Germinal center (tissue), 1 donor: ENCODE results near the gene LRP2.

Experiments
- DNase-seq: peaks from one replicate; pipeline ENCODE4 v3.0.0; 2012; ENCODE audit warnings: mixed read lengths, low spot score

Gene LRP2

DNA sequence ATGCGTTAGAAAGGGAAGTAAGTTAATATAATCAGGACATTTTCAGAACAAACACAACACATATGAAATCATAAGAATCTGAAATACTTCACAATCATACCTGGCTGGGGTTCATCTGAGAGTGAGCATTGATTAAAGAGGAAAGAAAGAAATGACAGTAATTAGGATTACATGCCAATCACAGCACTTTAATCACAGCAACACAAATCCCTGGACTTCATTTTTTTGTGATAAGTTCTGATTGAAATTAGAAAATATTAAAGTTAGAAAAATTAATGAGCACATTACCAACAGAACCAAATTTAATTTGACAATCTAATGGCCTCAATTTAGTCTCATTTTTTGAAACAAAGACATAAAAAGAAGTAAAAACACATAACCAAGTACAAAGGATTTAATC lies 121.9 kb downstream of the LRP2 start:
- no peak for DNase-seq

DNA sequence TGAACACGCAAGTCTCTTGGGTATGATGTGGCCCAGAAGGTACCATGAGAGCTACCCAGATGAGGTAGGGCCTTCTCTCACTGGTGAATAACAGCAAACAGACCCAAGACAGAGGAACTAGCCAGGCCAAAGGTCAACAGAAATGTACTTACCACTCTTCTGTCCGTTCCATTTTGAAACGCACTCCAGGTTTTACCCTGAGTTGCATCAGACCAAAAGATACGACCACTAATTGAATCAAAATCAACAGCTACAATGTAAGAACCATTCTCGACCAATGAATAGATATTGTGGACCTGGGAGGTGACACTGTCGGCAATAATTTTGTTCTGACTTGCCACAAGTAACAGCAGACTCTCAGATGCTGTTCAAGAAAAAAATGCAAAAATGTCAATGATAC lies 124.4 kb downstream of the LRP2 start:
- no peak for DNase-seq

DNA sequence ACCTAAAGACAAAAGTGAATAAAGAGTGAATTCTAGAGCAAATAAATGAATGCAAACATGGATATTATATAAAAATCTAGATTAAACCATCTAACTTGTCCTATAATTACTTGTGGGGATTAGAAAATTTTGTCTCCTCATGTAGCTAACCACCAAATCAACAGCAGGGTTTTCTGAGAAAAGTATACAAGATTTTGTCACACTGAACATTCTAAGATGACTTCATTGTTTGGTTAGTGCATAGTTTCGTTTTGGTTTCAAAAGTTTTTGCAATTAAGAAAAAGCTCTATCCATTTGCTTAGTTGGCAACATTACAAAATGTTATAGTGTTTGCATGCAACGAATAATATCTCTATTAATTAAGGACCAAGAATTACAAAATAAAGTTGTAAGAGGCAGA lies 125.0 kb downstream of the LRP2 start:
- no peak for DNase-seq

DNA sequence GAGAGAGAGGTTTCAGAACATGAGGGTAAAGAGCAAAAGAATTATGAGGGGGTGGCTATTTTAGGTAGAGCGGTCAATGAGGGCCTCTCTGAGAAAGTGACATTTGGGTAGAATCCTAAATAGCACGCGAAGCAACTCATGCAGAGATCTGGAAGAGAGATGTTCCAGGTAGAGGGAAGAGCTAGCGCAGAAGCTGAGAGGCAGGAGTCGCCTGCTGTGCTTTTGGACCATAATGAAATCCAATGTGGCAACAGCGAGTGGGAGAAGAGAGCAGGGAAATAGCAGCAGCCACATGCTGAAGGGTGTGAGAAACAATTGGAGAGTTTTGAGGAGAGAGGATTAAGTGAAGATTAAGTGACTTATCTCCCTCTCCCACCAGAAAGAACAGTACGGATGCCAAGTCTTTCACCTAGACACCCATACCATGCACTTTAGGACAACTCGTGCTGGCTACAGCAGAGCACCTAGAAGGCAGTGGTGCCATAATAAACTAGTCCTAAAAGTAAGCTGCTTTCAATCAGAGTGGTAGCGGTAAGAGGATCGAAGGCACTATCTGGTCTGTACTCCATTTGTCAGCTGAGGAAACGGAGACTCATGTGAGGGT lies 129.7 kb downstream of the LRP2 start:
- DNase-seq: no peak

DNA sequence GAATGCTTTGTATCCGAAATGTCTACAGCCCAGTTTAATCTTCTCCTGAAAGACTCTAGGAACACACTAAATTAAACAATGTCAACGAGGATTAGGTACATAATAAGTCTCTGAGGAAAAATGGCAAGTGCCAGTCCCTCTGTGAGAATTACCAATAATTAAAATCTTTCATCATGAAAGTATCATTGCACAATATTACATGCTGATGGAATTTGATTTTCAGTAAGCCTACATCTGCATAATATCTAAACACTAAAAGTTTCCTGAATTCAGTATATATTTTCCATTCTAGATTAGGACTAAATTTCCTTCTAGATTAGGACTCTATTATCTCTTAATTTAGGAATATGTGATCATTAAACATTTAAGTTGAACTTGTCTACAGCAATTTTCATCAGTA lies 132.1 kb downstream of the LRP2 start:
- no peak for DNase-seq

DNA sequence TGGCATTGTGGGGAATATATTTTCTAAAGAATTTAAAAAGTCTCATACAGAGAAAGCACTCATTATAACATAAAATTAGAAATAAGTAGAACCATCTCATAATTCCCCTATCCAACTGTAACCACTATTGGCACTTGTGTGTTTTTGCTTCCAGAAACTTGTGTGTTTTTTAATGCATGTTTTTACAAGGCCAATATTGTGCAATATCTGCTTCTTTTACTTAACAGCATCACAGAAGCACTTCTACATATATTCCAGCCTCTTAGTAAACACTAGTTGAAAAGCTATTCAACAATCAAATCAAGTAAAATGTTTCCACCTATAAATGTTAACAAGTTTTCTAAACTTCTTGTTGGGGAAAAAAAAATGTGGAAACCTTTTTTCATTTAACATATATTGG lies 132.7 kb downstream of the LRP2 start:
- DNase-seq: no peak

DNA sequence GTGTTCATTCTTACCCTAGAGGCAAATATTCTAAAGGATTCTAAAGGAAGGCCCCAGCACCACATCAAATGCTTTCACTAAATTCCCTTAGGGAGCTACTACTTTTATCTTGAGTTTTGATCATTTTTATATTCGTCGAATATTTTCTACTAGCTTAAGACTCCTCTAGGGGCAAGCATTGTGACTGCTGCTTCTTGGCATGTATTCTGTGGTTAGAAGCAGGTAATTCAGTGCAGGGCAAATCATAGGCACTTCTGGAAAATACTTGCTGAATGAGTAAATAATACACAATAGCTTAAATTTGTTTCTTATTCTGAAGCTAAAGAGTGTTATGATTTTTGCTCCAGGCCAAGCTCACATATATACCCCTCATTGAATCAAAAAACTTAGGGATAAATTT lies 136.4 kb downstream of the LRP2 start:
- DNase-seq: no peak

DNA sequence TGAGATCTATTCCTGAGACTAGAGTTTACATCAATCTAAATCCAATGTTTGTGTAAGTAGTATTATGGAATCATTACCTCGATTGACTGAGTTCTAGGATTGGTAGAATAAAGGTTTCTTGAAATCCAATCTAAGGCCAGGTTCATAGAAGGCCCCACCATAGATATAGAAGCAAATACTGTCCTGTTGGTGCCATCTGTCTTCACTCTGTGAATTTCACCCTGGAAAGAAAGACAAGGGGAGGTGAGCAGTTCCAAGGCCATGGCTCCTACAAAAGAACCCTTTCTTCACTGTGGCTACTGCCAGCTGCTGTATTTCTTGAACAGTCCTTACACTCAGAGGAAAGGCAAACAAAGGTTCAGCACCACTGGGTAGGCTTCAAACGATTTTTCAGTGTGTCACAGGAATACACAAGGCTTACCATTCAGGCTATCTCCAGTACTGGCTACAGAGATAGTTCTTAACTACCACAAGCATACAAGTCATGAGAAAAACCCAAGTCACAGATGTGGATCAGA lies 137.0 kb downstream of the LRP2 start:
- no peak for DNase-seq

DNA sequence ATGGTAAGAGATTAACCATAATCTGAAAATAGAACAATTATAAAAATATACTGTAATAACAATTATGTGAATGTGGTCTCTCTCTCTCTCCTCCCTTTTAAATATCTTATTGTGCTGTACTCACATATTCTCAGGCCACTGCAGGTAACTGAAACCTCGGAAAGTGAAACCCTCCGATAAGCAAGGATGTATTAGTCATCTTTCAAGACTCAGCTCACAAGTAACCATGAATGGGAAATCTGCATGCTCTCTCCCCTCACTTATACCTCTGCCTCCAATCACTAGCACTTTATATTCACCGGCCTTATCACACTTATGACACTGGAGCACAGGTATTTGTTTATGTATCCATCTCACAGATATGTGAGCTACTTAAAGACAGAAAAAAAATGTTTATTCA lies 139.7 kb downstream of the LRP2 start:
- no peak for DNase-seq

DNA sequence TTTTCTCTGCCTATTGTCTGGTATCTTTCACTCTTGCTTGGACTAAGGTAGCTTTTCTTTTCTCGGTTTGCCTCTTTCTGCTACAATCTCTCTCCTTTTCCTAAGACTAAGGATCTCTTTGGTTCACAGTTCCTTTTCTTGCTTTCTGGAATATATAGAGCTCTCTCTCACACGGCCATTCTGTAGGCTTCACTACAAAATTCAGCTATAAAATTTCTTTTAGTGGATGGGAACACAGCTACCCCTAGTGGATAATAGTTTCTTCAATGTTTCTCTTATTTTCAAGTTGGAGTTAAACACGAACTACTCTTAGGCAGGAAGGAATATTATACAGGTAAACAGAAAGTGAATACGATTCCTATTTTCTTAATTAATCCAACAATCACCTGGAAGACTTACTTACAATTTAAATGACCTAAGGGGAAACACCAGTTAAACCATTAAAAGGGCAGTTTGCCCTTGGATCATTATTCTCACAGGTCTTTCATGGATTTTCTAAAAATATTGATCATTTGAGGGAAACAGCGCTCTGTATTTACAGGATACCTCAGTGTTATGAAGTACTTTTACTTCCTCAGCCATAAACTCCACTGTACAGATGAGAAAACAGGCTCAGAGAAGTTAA lies 140.5 kb downstream of the LRP2 start:
- DNase-seq: peak; percentile 3

DNA sequence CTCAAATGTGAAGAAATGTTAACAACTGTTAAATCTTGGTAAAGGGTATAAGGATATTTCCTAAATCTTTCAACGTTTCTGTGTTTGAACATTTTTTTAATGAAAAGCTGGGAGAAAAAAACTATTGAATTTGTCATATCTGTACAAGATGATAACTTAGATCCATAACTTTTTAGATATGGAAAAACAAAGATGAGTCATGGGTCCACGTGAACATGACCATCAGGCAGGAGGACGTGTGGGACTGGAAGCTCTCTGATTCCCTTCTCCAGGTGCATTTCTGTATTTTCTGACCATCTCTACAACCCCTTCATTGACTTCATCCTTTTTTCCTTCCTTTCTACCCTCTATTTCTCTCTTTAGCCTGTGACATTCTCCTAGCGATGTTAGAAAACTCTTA lies 151.4 kb downstream of the LRP2 start:
- no peak for DNase-seq

DNA sequence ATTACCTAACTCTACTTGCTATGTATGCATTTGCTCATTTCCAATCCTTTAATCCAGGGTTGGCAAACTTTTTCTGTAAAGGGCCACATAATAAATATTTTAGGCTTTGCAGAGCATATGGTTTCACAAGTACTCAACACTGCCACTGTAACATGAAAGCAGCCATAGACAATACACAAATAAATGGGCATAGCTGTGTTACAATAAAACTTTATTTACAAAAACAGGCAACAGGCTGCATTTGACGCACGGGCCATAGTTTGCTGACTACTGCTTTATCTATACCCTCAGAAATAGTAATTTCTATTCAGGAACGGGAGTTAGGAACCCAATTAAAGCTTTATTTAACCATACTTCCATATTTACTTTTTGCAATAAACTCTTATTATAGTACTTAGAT lies 154.3 kb downstream of the LRP2 start:
- no peak for DNase-seq

DNA sequence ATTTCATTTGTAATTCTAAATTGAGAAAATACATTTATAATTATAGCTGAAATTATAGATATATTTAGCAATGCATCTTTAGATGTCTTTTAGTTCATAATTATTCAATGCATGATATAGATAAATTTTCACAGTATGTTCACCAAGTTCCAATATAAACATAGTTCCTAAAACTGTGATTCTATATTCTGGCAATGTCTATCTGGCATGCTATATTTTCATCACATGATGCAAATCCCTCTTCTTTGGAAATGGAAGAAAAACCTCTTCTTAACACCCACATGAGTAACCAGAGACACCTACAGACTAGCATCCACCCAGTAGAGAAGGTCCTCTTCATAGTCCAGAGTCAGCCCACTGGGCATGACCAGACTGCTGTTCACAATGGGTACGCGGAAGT lies 157.2 kb downstream of the LRP2 start:
- DNase-seq: no peak

DNA sequence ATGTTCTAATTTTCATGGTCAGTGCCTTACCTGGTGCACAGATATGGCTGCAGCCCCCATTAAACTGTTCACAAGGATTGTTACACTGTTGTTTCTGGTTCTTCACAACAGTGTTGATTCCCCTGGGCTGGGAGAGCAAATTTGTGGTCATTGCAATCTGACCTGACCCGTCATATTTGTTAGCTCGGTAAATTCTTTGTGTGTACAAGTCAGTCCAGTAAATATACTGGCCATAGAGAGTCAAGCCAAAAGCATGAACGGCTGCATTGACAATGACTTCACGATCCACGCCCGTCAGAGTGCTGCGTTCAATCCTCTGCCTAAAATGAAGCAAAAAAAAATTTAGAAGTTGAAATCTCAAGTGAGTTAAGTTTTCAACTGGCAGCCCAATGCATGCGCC lies 158.4 kb downstream of the LRP2 start:
- DNase-seq: no peak

DNA sequence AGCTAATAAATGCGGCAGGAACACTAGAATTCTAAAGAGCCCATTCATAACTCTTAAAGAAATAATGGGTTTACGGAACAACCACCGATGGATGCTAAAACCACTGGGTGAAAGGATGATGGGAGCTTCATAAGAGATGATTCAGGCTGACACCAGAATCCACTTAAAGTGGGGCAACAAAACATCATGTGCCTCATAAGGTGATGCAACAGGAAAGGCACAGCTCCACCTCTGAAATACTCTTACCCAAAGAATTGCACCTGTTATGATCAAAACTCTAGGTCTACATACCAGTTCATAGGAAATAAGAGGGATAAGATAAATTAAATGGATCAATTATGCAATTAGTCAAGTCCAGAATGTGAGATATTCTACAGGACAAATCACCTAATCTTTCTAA lies 161.6 kb downstream of the LRP2 start:
- DNase-seq: no peak

DNA sequence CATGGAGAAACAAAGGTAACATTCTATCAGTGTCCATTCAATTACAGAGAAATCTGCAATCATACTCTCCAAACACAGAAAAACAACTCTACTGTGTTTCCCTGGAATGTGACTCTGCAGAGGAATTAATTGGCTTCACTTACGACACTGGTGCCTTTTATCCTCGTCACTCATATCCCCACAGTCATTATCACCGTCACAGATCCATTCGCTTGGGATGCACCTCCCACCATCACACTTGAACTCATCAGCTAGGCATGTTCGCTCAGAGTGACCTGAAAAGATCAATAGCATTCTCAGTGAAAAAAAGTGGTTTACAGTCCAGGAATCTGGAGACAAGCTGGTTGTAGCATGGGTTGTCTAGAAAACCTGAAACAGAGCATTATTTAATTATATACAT lies 168.7 kb downstream of the LRP2 start:
- DNase-seq: no peak

DNA sequence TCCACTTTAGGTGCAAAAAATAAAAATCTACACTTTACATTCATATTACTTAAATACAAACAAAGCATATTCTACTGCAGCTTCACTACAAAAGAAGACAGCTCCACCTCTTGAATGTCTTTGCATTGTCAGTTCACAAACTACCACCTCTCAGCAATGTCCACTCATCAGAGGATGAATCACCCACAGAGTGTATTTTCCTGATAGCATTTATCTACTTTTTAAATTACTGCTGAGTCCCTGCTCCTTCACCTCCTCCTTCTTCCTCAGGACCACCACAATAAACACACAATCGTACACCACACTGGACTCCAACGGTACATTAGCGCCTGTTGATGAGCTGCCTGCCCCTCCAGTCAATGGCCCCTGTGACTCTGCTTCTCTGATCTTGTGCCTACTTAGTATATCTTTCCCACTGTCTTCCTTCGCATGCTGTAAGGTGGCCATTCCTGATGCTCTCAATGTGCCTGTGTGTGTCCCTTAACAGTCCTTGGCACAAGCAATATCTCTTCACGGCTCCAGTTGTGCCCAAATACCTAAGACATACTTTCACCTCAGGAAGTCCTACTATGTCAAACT lies 172.0 kb downstream of the LRP2 start:
- no peak for DNase-seq

DNA sequence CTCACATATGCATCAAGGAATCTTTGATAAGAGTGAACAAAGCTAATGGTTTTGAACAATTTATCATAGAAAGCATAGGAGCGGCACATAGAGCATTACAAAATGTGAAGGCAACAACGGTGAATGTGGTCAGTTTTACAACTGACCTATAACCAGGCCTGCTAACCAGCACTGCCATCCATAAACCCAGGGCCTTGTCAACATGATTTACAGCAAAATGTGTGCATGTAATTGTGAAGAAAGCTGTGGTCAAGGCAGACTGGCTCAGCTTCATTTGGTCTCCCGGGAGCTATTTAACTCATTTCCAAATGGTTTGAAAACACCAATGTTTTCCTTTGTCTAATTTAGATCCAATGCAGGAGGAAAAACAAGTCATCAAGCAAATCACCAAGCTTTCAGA lies 173.2 kb downstream of the LRP2 start:
- DNase-seq: no peak

DNA sequence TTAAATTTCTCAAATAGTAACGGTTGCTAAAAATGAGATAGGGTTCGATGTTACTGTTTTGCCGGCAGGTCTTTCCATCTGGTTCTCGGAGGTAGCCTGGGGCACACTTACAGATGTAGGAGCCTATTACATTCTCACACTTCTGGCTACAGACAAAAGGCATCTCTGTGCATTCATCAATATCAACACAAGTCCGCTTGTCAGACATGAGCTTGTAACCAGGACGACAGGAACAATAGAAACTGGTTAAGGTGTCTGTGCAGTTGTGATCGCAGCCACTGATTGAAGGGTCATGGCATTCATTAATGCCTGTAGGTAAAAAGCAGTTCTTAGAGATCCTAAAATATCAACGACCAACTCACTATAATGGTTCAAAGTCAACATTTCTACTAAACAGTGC lies 176.6 kb downstream of the LRP2 start:
- no peak for DNase-seq

DNA sequence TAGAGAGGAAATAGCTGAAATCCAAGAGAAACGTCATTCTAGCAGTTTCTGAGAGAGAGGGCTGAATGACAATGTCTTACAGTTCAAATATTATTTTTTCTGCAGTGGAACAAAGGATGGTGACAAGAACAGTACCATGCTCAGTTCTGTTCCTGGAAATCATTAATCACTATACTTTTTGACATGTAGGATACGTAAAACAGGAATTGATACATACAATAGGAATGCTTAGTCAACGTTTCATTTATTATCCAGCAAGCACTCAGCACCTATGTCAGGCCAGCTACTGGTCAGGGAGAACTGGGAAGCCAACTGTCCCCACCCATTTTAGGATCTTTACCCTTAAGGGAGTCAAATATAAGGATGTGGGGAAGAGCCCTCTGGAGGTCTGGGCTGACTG lies 178.3 kb downstream of the LRP2 start:
- no peak for DNase-seq

DNA sequence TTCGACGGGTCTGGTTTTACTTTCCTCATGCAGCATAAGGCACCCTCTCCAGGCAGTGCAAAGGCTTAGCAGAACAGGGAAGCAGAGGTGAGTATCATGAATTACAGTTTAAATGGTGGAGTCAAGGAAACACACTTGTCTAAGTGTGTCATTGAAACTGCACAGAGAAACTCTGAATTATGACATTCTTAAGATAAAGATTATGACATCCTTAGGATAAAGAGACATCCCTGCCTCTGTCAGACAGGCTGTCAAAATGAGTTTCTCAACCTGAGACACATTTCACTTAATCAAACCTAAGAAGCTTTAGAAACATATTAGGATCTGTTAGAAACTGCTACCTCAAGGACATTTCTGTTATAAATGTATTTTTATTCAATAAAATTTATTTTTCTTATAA lies 179.8 kb downstream of the LRP2 start:
- DNase-seq: no peak

DNA sequence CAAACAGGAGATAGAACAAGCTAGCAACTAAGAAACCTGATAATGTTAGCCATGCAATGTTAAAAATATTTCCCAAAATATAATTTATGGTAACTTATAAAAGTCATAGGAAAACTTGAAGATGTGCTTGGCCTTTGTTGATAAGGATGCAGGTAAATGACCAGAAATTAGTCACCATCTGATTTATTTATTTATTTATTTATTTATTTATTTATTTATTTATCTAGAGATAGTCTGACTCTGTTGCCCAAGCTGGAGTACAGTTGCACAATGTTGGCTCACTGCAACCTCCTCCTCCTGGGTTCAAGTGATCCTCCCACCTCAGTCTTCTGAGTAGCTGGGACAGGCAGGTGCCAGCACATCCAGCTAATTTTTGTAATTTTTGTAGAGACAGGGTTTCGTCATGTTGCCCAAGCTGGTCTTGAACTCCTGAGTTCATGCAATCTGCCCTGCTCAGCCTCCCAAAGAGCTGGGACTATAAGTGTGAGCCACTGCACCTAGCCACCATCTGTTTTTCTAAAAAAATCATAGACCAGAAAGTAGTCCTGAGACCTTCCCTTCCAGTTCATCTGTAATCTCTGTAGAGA lies 183.4 kb downstream of the LRP2 start:
- DNase-seq: no peak

DNA sequence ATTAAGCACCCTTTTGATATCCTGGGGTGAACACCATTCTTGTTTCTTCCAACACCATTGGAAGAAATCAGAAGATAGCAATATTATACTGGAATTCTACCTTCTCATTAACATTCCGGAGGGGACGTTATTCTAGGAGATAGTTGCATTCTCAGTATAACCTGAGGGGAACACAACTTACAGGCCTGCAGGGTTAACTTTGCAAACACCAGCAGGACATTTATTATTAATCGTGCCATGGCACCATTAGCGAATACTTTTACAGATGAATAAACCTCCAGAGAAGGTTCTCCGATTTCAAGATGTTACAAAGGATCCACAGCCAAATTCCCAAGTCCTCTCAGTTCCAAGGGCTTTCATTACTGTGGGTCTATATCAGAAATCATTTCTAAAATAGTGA lies 184.0 kb downstream of the LRP2 start:
- DNase-seq: no peak

DNA sequence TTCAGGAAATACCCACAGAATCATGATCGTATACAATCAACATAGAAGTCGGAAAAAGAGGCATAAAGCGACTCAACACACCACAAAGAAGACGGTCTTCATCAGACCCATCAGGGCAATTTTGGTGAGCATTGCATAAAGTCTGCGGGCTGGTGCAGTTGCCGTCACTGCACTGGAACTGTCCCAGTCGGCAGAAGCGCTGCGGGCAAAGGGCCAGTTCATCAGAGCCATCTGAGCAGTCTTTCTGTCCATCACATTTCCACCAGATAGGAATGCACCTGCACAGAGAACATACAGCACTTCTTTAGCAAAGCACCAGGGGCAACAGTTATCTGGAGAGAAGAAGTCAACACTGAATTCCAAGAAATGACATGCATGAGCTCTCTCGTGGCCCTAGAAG lies 187.2 kb downstream of the LRP2 start:
- no peak for DNase-seq
